GM19351 (cell line): Measurements from ENCODE around the gene NCS1.

ENCODE experiments used
- ATAC-seq: cut with Tn5 transposase; IDR thresholded peaks from one replicate; pipeline ENCODE4 v1.9.1; 2021; ENCODE audit warnings: mild to moderate bottlenecking, moderate library complexity; ENCODE audit not compliant: unreplicated experiment

Gene NCS1

GRCh38 chr9:130147198-130147597, 25.0 kb upstream of the NCS1 start:
- no peak for ATAC-seq

GRCh38 chr9:130147910-130148309, 24.3 kb upstream of the NCS1 start:
- ATAC-seq: no peak

GRCh38 chr9:130149031-130149430, 23.2 kb upstream of the NCS1 start:
- no peak for ATAC-seq

GRCh38 chr9:130149654-130150286, 22.4 kb upstream of the NCS1 start:
- ATAC-seq: no peak

GRCh38 chr9:130150779-130151382, 21.3 kb upstream of the NCS1 start:
- ATAC-seq: no peak

GRCh38 chr9:130154816-130155215, 17.4 kb upstream of the NCS1 start:
- no peak for ATAC-seq

GRCh38 chr9:130155647-130156046, 16.6 kb upstream of the NCS1 start:
- no peak for ATAC-seq

GRCh38 chr9:130156672-130157071, 15.5 kb upstream of the NCS1 start:
- no peak for ATAC-seq

- ATAC-seq: no peak
Measured at GRCh38 chr9:130157079-130157478, 15.1 kb upstream of the NCS1 start.

GRCh38 chr9:130158001-130158400, 14.2 kb upstream of the NCS1 start:
- ATAC-seq: no peak

- no peak for ATAC-seq
Measured at GRCh38 chr9:130159057-130159456, 13.1 kb upstream of the NCS1 start.

- no peak for ATAC-seq
Measured at GRCh38 chr9:130159915-130160670, 12.1 kb upstream of the NCS1 start.

- no peak for ATAC-seq
Measured at GRCh38 chr9:130160862-130161470, 11.2 kb upstream of the NCS1 start.

GRCh38 chr9:130165579-130165978, 6.6 kb upstream of the NCS1 start:
- ATAC-seq: no peak

- no peak for ATAC-seq
Measured at GRCh38 chr9:130166399-130166798, 5.8 kb upstream of the NCS1 start.

GRCh38 chr9:130167927-130168326, 4.3 kb upstream of the NCS1 start:
- ATAC-seq: no peak

GRCh38 chr9:130171226-130172148, 717 bp upstream of the NCS1 start:
- no peak for ATAC-seq

- no peak for ATAC-seq
Measured at GRCh38 chr9:130172858-130173665, 858 bp downstream of the NCS1 start.

- ATAC-seq: no peak
Measured at GRCh38 chr9:130173666-130173983, 1.4 kb downstream of the NCS1 start.

- no peak for ATAC-seq
Measured at GRCh38 chr9:130174025-130174424, 1.8 kb downstream of the NCS1 start.
